CD14-positive monocyte (primary cell): ENCODE data around the gene ATRN. TPM values are rescaled to one million over a fixed set of nuclear protein-coding genes. Genes with fewer than 3 reads are reported as not detected.

Experiments used
- DNase-seq, 3 donors: peaks; one replicate each; pipeline ENCODE4 v3.0.0-alpha.2; 2011 to 2022
- H2AFZ ChIP-seq: 2 replicates; pipeline ENCODE4 v1.6.0; 2012; ENCODE audit warnings: mild to moderate bottlenecking, low read depth, low read length, inconsistent platforms; ENCODE audit not compliant: insufficient read depth, poor library complexity, severe bottlenecking
- H3K27ac ChIP-seq, 2 donors: 1 replicate in 1 of 2; 2 replicates in 1 of 2; pipeline ENCODE4 v1.5.1; 2012 to 2013; ENCODE audit warnings: low read length in 2 of 2, control low read depth in 1 of 2, inconsistent platforms in 1 of 2, low read depth in 1 of 2, mild to moderate bottlenecking in 1 of 2
- H3K27me3 ChIP-seq, 2 donors: one replicate each; pipeline versions ENCODE4 v1.6.0 to v1.6.1; 2011 to 2013; ENCODE audit warnings: low read length in 2 of 2; ENCODE audit not compliant: control insufficient read depth in 2 of 2, insufficient read depth in 2 of 2
- H3K36me3 ChIP-seq, 2 donors: replicated peaks in 1 of 2; 1 replicate in 1 of 2; 2 replicates in 1 of 2; pipeline versions ENCODE4 v1.5.1 to v1.6.1; 2012 to 2013; ENCODE audit warnings: low read length in 2 of 2, control low read depth in 1 of 2, inconsistent platforms in 1 of 2, mild to moderate bottlenecking in 1 of 2; ENCODE audit not compliant: insufficient read depth in 2 of 2, control insufficient read depth in 1 of 2
- H3K4me1 ChIP-seq, 2 donors: 1 replicate in 1 of 2; 2 replicates in 1 of 2; pipeline versions ENCODE4 v1.5.1 to v1.6.1; 2012 to 2013; ENCODE audit warnings: low read length in 2 of 2, control low read depth in 1 of 2, inconsistent platforms in 1 of 2, mild to moderate bottlenecking in 1 of 2, moderate library complexity in 1 of 2; ENCODE audit not compliant: insufficient read depth in 2 of 2, control insufficient read depth in 1 of 2
- H3K4me2 ChIP-seq: replicated peaks from 2 replicates; pipeline ENCODE3; 2012; ENCODE audit warnings: low read length, moderate library complexity, mild to moderate bottlenecking; ENCODE audit not compliant: poor library complexity, severe bottlenecking; ENCODE audit errors: extremely low read depth
- H3K4me3 ChIP-seq, 3 experiments: fragments of 200-600 bp in 1 of 3; sonication (generic) in 1 of 3; replicated peaks in 1 of 3; 1 replicate in 2 of 3; 2 replicates in 1 of 3; pipeline ENCODE4 v1.5.1; 2011 to 2013; ENCODE audit warnings: low read length in 3 of 3, mild to moderate bottlenecking in 3 of 3, control low read depth in 2 of 3, low read depth in 2 of 3, inconsistent platforms in 1 of 3, moderate library complexity in 1 of 3
- H3K79me2 ChIP-seq: 2 replicates; pipeline ENCODE4 v1.6.0; 2012; ENCODE audit warnings: mild to moderate bottlenecking, control low read depth, inconsistent platforms, low read length, moderate library complexity; ENCODE audit not compliant: insufficient read depth
- H3K9ac ChIP-seq: 2 replicates; pipeline ENCODE4 v1.6.0; 2017; ENCODE audit warnings: low read length, mild to moderate bottlenecking; ENCODE audit not compliant: insufficient read depth, poor library complexity, severe bottlenecking
- H3K9me3 ChIP-seq, 2 donors: replicated peaks in 1 of 2; 1 replicate in 1 of 2; 2 replicates in 1 of 2; pipeline versions ENCODE4 v1.5.1 to v1.6.1; 2012 to 2013; ENCODE audit warnings: low read length in 2 of 2, control low read depth in 1 of 2; ENCODE audit not compliant: control insufficient read depth in 1 of 2, insufficient read depth in 1 of 2
- H4K20me1 ChIP-seq: 2 replicates; pipeline ENCODE4 v1.6.0; 2012; ENCODE audit warnings: mild to moderate bottlenecking, low read length, control low read depth, moderate library complexity; ENCODE audit not compliant: insufficient read depth
- H3K27ac Mint-ChIP-seq, 7 donors: one replicate each; pipeline ENCODE4 v1.8.0; 2020; ENCODE audit warnings: mild to moderate bottlenecking in 7 of 7, mixed read lengths in 7 of 7, moderate library complexity in 6 of 7, inconsistent platforms in 2 of 7
- H3K27me3 Mint-ChIP-seq, 3 donors: one replicate each; pipeline ENCODE4 v1.8.0; 2021 to 2022; ENCODE audit warnings: low read depth in 3 of 3, mild to moderate bottlenecking in 3 of 3, mixed read lengths in 3 of 3, moderate library complexity in 3 of 3, inconsistent platforms in 1 of 3
- H3K36me3 Mint-ChIP-seq, 2 donors: one replicate each; pipeline ENCODE4 v1.8.0; 2020; ENCODE audit warnings: mixed read lengths in 2 of 2, inconsistent platforms in 1 of 2, mild to moderate bottlenecking in 1 of 2
- H3K4me1 Mint-ChIP-seq: one replicate; pipeline ENCODE4 v1.8.0; 2020; ENCODE audit warnings: mild to moderate bottlenecking, mixed read lengths
- H3K4me3 Mint-ChIP-seq, 2 donors: one replicate each; pipeline ENCODE4 v1.8.0; 2020; ENCODE audit warnings: mild to moderate bottlenecking in 2 of 2, mixed read lengths in 2 of 2, moderate library complexity in 1 of 2
- H3K9me3 Mint-ChIP-seq, 7 donors: one replicate each; pipeline ENCODE4 v1.8.0; 2020 to 2022; ENCODE audit warnings: mixed read lengths in 7 of 7, mild to moderate bottlenecking in 6 of 7, moderate library complexity in 6 of 7, inconsistent platforms in 2 of 7
- CTCF ChIP-seq: fragments of 200-600 bp; IDR thresholded peaks from one replicate; pipeline ENCODE4 v1.8.0; 2022; ENCODE audit warnings: antibody characterized with exemption, mild to moderate bottlenecking
- WGBS: methylation state at CpG from one replicate; pipeline ENCODE4 v1.1.5; 2013; ENCODE audit warnings: missing lambda C conversion rate; ENCODE audit not compliant: insufficient coverage; 5-methylcytosine and 5-hydroxymethylcytosine counted together
- intact Hi-C, 2 donors: fragments of 100-400 bp; cut with micrococcal nuclease; formaldehyde crosslinking; loops; one replicate each; pipeline versions ENCODE4 v1.15.0 to v1.15.1; 2023
- polyA plus RNA-seq, 3 donors: library from polyadenylated mRNA; depleted of rRNA in 1 of 3; unstranded in 2 of 3; stranded (reverse) in 1 of 3; fragments of 300-500 nt in 2 of 3; fragments of >200 nt in 1 of 3; fragmentation: Illumina TruSeq in 2 of 3; gene quantifications; 1 replicate in 2 of 3; 2 replicates in 1 of 3; pipeline ENCODE4 v1.2.3, GENCODE V29; 2012 to 2021

Gene ATRN
- polyA plus RNA-seq, 3 donors: 10.2 to 17.4 (median 11.5) TPM

GRCh38 chr20:3653921-3654320 is 183.1 kb downstream of the ATRN start:
- no peaks in the 10 kb centered on the region for H4K20me1 ChIP-seq
- peaks cover 16 to 23% of the 10 kb centered on the region in 2 donors for H3K36me3 ChIP-seq
- H2AFZ ChIP-seq: no peak overlapping the region
- Mint-ChIP-seq H3K9me3 (peaks cover 3 to 9% (median 4%) of the 10 kb centered on the region in 7 donors), H3K4me1 (peaks cover 24% of the 10 kb centered on the region), H3K36me3 (peaks cover 24 to 28% of the 10 kb centered on the region in 2 donors), H3K27me3 (peaks cover 4 to 14% (median 8%) of the 10 kb centered on the region in 3 donors), H3K27ac (no peak overlapping the region), H3K4me3 (no peak overlapping the region)
- TF ChIP-seq CTCF: no peak
- H3K79me2 ChIP-seq: no peaks in the 10 kb centered on the region
- H3K4me1 ChIP-seq: peaks cover 19 to 22% of the 10 kb centered on the region in 2 donors
- H3K27ac ChIP-seq: no peak overlapping the region
- H3K4me2 ChIP-seq: no peak overlapping the region
- peaks cover 0 to 2% of the 10 kb centered on the region in 2 donors for H3K9me3 ChIP-seq
- intact Hi-C loops: no loop called here
- DNase-seq: no peak
- H3K9ac ChIP-seq: no peak overlapping the region
- 100% methylated on average over 2 of the region's 2 CpGs for WGBS
- H3K4me3 ChIP-seq: no peak overlapping the region
- peaks cover 0 to 4% of the 10 kb centered on the region in 2 donors for H3K27me3 ChIP-seq

GRCh38 chr20:3654326-3655130 is 183.7 kb downstream of the ATRN start:
- no peak for TF ChIP-seq CTCF
- H3K79me2 ChIP-seq: no peaks in the 10 kb centered on the region
- H3K9ac ChIP-seq: no peak overlapping the region
- no peak overlapping the region for H3K27ac ChIP-seq
- H3K4me3 ChIP-seq: no peak overlapping the region
- intact Hi-C loops: no loop called here
- WGBS: 98% methylated on average over 14 of the region's 17 CpGs
- H3K9me3 ChIP-seq: peaks cover 0 to 2% of the 10 kb centered on the region in 2 donors
- Mint-ChIP-seq H3K4me3 (no peak overlapping the region), H3K4me1 (peaks cover 30% of the 10 kb centered on the region), H3K27ac (no peak overlapping the region), H3K27me3 (peaks cover 9 to 20% (median 11%) of the 10 kb centered on the region in 3 donors), H3K36me3 (peaks cover 22% of the 10 kb centered on the region in 2 donors), H3K9me3 (peaks cover 3 to 9% (median 5%) of the 10 kb centered on the region in 7 donors)
- peaks cover 0 to 4% of the 10 kb centered on the region in 2 donors for H3K27me3 ChIP-seq
- H4K20me1 ChIP-seq: no peaks in the 10 kb centered on the region
- peaks cover 10 to 17% of the 10 kb centered on the region in 2 donors for H3K36me3 ChIP-seq
- no peak overlapping the region for H3K4me2 ChIP-seq
- peaks cover 25 to 28% of the 10 kb centered on the region in 2 donors for H3K4me1 ChIP-seq
- DNase-seq: no peak
- no peak overlapping the region for H2AFZ ChIP-seq
